Heart left ventricle (tissue), 13 donors: ENCODE data around the gene PRPS1.

Experiments used
- POLR2A ChIP-seq, 2 donors: fragments of 450-650 bp; IDR thresholded peaks; one replicate each; pipeline ENCODE4 v1.6.1; 2017; ENCODE audit warnings: antibody characterized with exemption in 2 of 2, mild to moderate bottlenecking in 2 of 2, moderate library complexity in 2 of 2
- TF ChIP-seq, protein P1 (sequence below), 12 donors: fragments of 200-600 bp; sonication (generic) in 4 of 12; IDR thresholded peaks; one replicate each; pipeline versions ENCODE4 v1.5.0 to v1.8.0; 2018 to 2022; ENCODE audit warnings: antibody characterized with exemption in 12 of 12, mild to moderate bottlenecking in 5 of 12
- donor health status: ischemic (EF 13 %, LVEDD 7.1; RV severe dilation, severe dysfunction).
- donor health status: DM: no; HTN: yes; CAD: no.
- donor health status: DM: no; HTN: no; CAD: no.
- donor health status: ischemic (EF 25% LVEDD 6.9; RV normal size, moderate dysfunction).
- donor health status: ischemic (EF 25% LVEDD 5.7; RV mildly dilated, moderate dysfunction).
- donor health status: ischemic (EF 35%, LVEDD 5.7; RV mildly dilated, moderate dysfunction).
- donor health status: nonischemic (EF 11% LVEDD 7.7; RV severe dilation, severe dysfunction).
- donor health status: DM: yes; HTN: yes; CAD: no.
- donor health status: PGD.
- donor health status: ischemic (EF 29% LVEDD 5.4; RV normal size, mild dysfunction).
- donor health status: nonischemic (EF 23%, LVEDD 6.1; RV moderate dilation, normal function).

DNA sequence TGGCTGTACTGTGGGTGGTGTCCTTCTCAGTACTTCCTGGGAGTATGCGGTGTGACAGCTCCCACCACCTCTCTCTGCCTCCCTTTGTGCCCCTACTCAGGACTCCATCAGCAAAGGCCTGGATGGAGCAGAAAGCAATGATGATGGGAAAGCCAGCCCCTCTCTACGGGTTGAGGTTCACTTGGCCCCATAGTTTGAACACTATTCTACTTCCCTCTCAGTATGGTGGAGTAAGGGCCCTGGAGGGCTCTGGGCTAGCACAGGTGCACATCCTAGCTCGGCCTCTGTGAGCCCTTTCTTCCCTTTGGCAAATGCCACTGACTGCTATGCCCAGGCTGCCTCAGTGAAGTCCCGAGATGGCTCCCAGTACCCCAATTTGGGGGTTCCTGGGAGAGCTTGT is 31.0 kb downstream of the PRPS1 start:
- TF ChIP-seq, protein P1, sequence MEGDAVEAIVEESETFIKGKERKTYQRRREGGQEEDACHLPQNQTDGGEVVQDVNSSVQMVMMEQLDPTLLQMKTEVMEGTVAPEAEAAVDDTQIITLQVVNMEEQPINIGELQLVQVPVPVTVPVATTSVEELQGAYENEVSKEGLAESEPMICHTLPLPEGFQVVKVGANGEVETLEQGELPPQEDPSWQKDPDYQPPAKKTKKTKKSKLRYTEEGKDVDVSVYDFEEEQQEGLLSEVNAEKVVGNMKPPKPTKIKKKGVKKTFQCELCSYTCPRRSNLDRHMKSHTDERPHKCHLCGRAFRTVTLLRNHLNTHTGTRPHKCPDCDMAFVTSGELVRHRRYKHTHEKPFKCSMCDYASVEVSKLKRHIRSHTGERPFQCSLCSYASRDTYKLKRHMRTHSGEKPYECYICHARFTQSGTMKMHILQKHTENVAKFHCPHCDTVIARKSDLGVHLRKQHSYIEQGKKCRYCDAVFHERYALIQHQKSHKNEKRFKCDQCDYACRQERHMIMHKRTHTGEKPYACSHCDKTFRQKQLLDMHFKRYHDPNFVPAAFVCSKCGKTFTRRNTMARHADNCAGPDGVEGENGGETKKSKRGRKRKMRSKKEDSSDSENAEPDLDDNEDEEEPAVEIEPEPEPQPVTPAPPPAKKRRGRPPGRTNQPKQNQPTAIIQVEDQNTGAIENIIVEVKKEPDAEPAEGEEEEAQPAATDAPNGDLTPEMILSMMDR (IDR thresholded peaks at IDR 0.05), result no peak
- no peak for TF ChIP-seq POLR2A (IDR thresholded peaks at IDR 0.05)
